ENCODE results near the gene AVPR1B. TPM values are rescaled to one million over a fixed set of nuclear protein-coding genes. Genes with fewer than 3 reads are reported as not detected.

AVPR1B gene
- total RNA-seq, 1 experiment from 2014 or later = not detected

DNA sequence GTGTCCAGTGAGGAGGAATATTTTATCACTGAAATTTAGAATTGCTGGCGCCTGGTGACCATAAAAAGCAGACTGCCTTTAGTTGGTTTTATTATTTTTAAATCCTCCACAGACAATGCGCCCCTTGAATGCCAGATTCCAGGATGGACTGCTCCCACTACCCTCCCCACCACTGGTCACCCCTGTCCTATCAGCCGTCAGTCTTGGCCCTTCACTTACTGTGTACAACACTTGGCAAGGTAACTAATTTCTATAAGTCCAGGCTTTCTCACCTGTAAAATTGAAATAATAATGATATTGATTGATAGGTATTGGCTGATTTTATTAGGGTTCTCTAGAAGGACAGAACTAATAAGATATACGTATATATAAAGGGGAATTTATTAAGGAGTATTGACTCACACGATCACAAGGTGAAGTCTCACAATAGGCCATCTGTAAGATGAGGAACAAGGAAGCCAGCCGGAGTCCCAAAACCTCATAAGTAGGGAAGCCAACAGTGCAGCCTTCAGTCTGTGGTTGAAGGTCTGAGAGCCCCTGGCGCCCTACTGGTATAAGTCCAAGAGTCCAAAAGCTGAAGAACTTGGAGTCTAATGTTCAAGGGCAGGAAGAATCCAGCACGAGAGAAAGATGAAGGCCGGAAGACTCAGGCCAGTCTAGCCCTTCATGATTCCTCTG, 46.4 kb downstream of the AVPR1B start:
- no peaks in the 10 kb centered on the region for H3K27me3 ChIP-seq (replicated peaks; ENCODE audit: control insufficient read depth, insufficient read depth, low read length)
- CTCF ChIA-PET = interaction anchor here (1.0 kb wide), 1 partner anchor 11 kb away, joined by 3 read pairs; no protein-coding TSS in a partner anchor

DNA sequence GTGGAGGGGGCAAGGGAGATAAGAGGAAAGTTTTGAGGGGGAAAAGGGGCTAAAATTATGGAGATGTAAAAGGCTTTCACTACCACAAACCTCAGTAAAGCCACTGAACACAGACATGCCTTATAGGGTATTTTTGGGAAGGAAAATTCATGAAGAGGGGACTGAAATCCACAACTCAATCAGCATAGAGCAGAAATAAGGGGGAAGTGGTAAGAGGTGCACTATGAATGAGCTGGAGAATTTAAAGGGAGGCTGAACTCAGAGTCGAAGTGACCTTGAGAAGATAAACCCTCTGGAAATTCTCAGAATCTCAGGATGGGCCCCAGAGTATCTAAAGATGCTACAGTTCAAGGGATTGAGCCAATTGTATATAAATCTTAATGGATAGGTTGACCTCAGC, 48.9 kb downstream of the AVPR1B start:
- TF ChIP-seq, protein P1, sequence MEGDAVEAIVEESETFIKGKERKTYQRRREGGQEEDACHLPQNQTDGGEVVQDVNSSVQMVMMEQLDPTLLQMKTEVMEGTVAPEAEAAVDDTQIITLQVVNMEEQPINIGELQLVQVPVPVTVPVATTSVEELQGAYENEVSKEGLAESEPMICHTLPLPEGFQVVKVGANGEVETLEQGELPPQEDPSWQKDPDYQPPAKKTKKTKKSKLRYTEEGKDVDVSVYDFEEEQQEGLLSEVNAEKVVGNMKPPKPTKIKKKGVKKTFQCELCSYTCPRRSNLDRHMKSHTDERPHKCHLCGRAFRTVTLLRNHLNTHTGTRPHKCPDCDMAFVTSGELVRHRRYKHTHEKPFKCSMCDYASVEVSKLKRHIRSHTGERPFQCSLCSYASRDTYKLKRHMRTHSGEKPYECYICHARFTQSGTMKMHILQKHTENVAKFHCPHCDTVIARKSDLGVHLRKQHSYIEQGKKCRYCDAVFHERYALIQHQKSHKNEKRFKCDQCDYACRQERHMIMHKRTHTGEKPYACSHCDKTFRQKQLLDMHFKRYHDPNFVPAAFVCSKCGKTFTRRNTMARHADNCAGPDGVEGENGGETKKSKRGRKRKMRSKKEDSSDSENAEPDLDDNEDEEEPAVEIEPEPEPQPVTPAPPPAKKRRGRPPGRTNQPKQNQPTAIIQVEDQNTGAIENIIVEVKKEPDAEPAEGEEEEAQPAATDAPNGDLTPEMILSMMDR (IDR thresholded peaks at IDR 0.05; ENCODE audit: insufficient read depth in 1 of 2, low read depth in 1 of 2, low read length in 1 of 2, severe bottlenecking in 1 of 2, unreplicated experiment in 1 of 2) = no peak
- no peaks in the 10 kb centered on the region for H3K27me3 ChIP-seq (replicated peaks; ENCODE audit: control insufficient read depth, insufficient read depth, low read length)
- H3K27ac Mint-ChIP-seq (ENCODE audit: unreplicated experiment) = no peak overlapping the region
- BruUV-seq (replicated peaks) = no TSS peak
- ChIA-PET POLR2A (no interaction called here), CTCF (interaction anchor here (0.6 kb wide), 1 partner anchor 62 kb away, joined by 3 read pairs; no protein-coding TSS in a partner anchor)
- DNase-seq = no peak
- H3K4me3 ChIP-seq (ENCODE audit: low read depth, low read length) = no peak overlapping the region
- 0 out of 2 replicates have a peak, but pooled peaks cover 6% of the 10 kb centered on the region for H3K4me1 ChIP-seq
- peaks cover 1% of the 10 kb centered on the region for H3K9me3 Mint-ChIP-seq (ENCODE audit: unreplicated experiment)
- no peaks in the 10 kb centered on the region for H3K9me3 ChIP-seq
- H3K36me3 ChIP-seq (ENCODE audit: control insufficient read depth, insufficient read depth, low read length) = no peaks in the 10 kb centered on the region
- no peaks in the 10 kb centered on the region for H3K36me3 Mint-ChIP-seq (ENCODE audit: insufficient read depth, unreplicated experiment)
- no peak overlapping the region for H3K4me3 Mint-ChIP-seq (ENCODE audit: unreplicated experiment)
- H3K4me1 Mint-ChIP-seq (ENCODE audit: low read depth, unreplicated experiment) = no peaks in the 10 kb centered on the region
- peaks cover 3% of the 10 kb centered on the region for H3K27me3 Mint-ChIP-seq (ENCODE audit: insufficient read depth, unreplicated experiment)
- intact Hi-C loops (cut with micrococcal nuclease; ENCODE audit: unreplicated experiment) = no loop called here

More for the DNA sequence above, 46.4 kb downstream of the AVPR1B start:
- Mint-ChIP-seq H3K4me1 (ENCODE audit: low read depth, unreplicated experiment) (no peaks in the 10 kb centered on the region), H3K9me3 (ENCODE audit: unreplicated experiment) (no peaks in the 10 kb centered on the region), H3K27me3 (ENCODE audit: insufficient read depth, unreplicated experiment) (peaks cover 8% of the 10 kb centered on the region), H3K36me3 (ENCODE audit: insufficient read depth, unreplicated experiment) (no peaks in the 10 kb centered on the region), H3K4me3 (ENCODE audit: unreplicated experiment) (no peak overlapping the region), H3K27ac (ENCODE audit: unreplicated experiment) (no peak overlapping the region)
- TF ChIP-seq, protein P1 (IDR thresholded peaks at IDR 0.05; ENCODE audit: insufficient read depth in 1 of 2, low read depth in 1 of 2, low read length in 1 of 2, severe bottlenecking in 1 of 2, unreplicated experiment in 1 of 2) = no peak
- no TSS peak for BruUV-seq (replicated peaks)
- H3K9me3 ChIP-seq = no peaks in the 10 kb centered on the region
- H3K36me3 ChIP-seq (ENCODE audit: control insufficient read depth, insufficient read depth, low read length) = no peaks in the 10 kb centered on the region
- H3K4me3 ChIP-seq (ENCODE audit: low read depth, low read length) = no peak overlapping the region
- POLR2A ChIA-PET = no interaction called here
- intact Hi-C loops (cut with micrococcal nuclease; ENCODE audit: unreplicated experiment) = no loop called here
- 0 out of 2 replicates have a peak, but pooled peaks cover 6% of the 10 kb centered on the region for H3K4me1 ChIP-seq
- no peak for DNase-seq

DNA sequence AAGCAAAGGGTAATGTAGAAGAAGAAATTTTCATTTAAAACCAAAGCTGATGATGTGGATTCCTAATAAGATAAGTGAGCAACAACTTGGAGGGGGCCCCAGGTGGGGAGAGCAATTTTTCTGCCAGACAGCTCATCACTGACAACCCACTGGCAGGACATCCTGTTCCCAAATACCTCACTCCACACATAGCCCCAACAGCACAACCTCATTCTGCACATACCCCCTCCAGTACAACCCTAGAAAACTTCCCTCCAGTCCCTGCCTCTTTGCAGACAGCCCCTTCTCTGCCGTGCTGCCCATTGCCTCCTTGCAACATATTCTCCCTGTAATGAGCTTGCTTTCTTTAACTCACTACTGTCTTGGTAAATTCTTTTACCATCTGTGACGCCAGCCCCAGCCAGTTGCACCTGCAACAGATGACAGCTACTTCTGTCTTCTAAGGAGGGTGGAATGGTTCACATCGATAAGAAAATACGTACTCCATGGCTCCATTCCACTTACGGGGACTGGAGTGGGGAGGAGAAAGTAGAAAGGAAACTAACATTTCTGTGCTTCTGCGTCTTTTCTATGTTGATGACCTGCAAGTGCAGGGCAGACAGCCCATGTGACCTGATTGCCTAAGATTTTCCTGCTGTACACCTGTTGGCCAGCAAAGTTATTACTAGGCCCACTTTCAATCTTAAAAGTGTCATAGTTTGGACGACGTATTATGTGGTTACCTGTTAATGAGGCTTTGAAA, 49.5 kb downstream of the AVPR1B start:
- CTCF ChIA-PET = interaction anchor here (0.6 kb wide), 1 partner anchor 61 kb away, joined by 3 read pairs; no protein-coding TSS in a partner anchor
- H3K27ac Mint-ChIP-seq (ENCODE audit: unreplicated experiment) = no peak overlapping the region
- Histone ChIP-seq H3K27me3 (replicated peaks; ENCODE audit: control insufficient read depth, insufficient read depth, low read length) (no peaks in the 10 kb centered on the region), H3K4me3 (ENCODE audit: low read depth, low read length) (no peak overlapping the region), H3K4me1 (0 out of 2 replicates have a peak, but pooled peaks cover 6% of the 10 kb centered on the region), H3K9me3 (no peaks in the 10 kb centered on the region), H3K36me3 (ENCODE audit: control insufficient read depth, insufficient read depth, low read length) (no peaks in the 10 kb centered on the region)
- BruUV-seq (replicated peaks) = no TSS peak
- peaks cover 3% of the 10 kb centered on the region for H3K27me3 Mint-ChIP-seq (ENCODE audit: insufficient read depth, unreplicated experiment)
- no peak for DNase-seq
- TF ChIP-seq, protein P1 (IDR thresholded peaks at IDR 0.05; ENCODE audit: insufficient read depth in 1 of 2, low read depth in 1 of 2, low read length in 1 of 2, severe bottlenecking in 1 of 2, unreplicated experiment in 1 of 2) = no peak
- intact Hi-C loops (cut with micrococcal nuclease; ENCODE audit: unreplicated experiment) = no loop called here
- no peak overlapping the region for H3K4me3 Mint-ChIP-seq (ENCODE audit: unreplicated experiment)
- H3K9me3 Mint-ChIP-seq (ENCODE audit: unreplicated experiment) = peaks cover 8% of the 10 kb centered on the region
- no peaks in the 10 kb centered on the region for H3K36me3 Mint-ChIP-seq (ENCODE audit: insufficient read depth, unreplicated experiment)
- H3K4me1 Mint-ChIP-seq (ENCODE audit: low read depth, unreplicated experiment) = no peaks in the 10 kb centered on the region
- POLR2A ChIA-PET = no interaction called here

Measured in Caco-2 (cell line).